Activated T-helper 17 cell treated with anti-CD3 and anti-CD28 coated beads, Interleukin-2, amount 50 U/mL, for 72 hours (primary cell): ENCODE data around the gene OLFM2. TPM values are rescaled to one million over a fixed set of nuclear protein-coding genes. Genes with fewer than 3 reads are reported as not detected.
A peak's percentile ranks its signal among the peaks of the same experiment; 100 is the strongest.

ENCODE experiments used
- ATAC-seq: fragments of 150-1000 bp; cut with Tn5 transposase; replicated peaks from 2 replicates; pipeline ENCODE4 v1.10.0; 2021; ENCODE audit warnings: mild to moderate bottlenecking, moderate library complexity
- H3K27ac Mint-ChIP-seq: one replicate; pipeline ENCODE4 v1.8.0; 2022; ENCODE audit warnings: mixed read lengths
- H3K27me3 Mint-ChIP-seq: one replicate; pipeline ENCODE4 v1.8.0; 2022; ENCODE audit warnings: mixed read lengths
- H3K36me3 Mint-ChIP-seq: one replicate; pipeline ENCODE4 v1.8.0; 2022; ENCODE audit warnings: low read depth, mild to moderate bottlenecking, mixed read lengths
- H3K4me1 Mint-ChIP-seq: one replicate; pipeline ENCODE4 v1.8.0; 2022; ENCODE audit warnings: mixed read lengths
- H3K4me3 Mint-ChIP-seq: one replicate; pipeline ENCODE4 v1.8.0; 2022; ENCODE audit warnings: mild to moderate bottlenecking, mixed read lengths
- H3K9me3 Mint-ChIP-seq: one replicate; pipeline ENCODE4 v1.8.0; 2022; ENCODE audit warnings: mixed read lengths
- total RNA-seq, 2 donors: library from RNA; stranded (reverse); gene quantifications; one replicate each; pipeline ENCODE4 v1.2.3, GENCODE V29; 2022

OLFM2 gene
- total RNA-seq = 1 to 10 TPM; 1.6 to 7.4 TPM

DNA sequence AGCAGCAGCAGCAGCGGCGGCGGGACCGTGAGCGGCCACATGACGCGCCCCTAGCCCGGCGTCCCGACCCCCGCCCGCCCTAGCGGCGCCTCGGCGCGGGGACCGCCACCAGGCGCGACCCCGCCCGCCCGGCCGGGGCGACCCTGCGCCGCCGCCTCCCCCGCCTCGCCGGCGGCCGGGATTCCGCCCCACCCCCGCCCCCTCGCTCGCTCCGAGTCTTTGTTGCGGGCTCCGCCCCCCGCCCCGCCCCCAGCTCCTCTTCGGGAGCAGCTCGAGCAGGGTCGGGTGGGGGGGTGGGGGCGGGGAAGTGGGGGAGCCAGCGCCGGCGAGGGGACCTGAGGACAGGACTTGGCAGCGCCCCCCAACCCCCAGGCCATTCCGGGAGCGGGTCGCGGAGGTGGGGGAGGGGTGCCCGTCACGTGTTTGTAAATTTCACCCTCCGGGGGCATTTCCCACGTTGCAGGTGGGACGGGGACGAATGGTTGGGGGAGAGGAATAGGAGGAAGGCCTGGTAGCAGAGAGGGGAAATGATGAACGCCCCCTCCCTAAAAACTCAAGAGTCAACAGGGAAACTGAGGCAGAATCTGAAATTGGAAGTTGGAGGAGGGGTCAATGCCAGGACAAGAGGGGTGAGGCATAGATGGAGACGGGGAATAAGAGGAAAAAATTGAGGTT lies at the start of gene OLFM2:
OLFM2 (minus strand) TSS at position 190 of the 675 bp plus-strand sequence; CDS start at position 41, 149 bp downstream.
- Mint-ChIP-seq H3K27ac (no peak within 1 kb of the TSS), H3K4me3 (peak within 1 kb of the TSS; percentile 70), H3K27me3 (peaks cover 36% of the 10 kb centered on the region), H3K36me3 (no peaks in the 10 kb centered on the region), H3K9me3 (no peaks in the 10 kb centered on the region), H3K4me1 (peaks cover 20% of the 10 kb centered on the region)
- ATAC-seq = no peak

DNA sequence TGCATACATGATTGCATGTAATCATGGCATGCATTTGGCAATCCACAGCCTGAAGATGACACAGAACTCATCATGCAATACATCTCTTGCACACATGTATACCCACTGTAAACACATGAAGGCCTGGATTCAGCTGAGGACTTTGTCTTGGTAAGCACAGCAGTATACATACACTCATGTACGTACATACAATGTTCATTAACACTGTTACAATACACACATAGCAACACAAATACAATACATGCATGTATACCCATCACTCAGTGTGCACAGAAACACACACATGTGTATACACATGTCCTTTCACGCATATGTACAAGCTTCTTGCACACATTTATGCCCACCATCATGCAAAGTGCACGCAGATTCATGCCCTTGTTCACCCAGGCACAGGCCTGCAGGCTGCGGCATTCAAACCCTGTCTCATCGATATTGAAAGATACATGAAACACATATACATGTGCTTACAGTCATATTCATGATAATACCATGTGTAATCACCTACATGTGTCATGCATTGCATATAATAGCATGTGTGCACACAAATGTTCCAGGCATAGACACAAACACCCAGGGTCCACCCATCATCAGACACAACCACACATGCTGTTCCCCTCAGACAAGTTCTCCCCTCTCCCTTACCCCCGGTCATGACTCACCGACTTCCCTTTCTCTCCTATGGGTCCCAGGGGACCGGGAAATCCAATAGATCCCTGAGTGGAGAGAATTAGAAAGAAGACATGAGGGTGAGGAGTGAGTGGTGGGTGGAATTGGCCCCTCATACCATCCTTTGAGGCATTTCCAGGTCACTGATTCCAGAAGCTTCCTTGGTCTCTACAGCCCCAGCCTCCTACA lies 45.3 kb upstream of the OLFM2 start:
- no peak for ATAC-seq
- Mint-ChIP-seq H3K9me3 (no peaks in the 10 kb centered on the region), H3K4me3 (no peak overlapping the region), H3K27ac (no peak overlapping the region), H3K36me3 (peaks cover 80% of the 10 kb centered on the region), H3K27me3 (no peaks in the 10 kb centered on the region), H3K4me1 (peaks cover 4% of the 10 kb centered on the region)

DNA sequence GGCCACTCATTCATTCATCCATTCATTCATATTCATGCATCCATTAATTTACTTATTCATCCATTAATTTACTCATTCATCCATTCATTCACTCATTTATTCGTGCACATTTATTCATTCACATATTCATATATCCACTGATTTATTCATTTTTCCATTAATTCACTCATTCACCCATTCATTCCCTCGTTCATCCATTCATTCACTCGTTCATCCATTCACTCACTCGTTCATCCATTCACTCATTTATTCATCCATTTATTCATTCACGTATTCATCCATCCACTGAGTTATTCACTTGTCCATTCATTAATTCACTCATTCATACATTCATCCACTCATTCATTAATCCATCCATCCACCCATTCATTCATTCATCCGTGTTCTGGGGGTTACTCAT lies 35.8 kb upstream of the OLFM2 start:
- Mint-ChIP-seq H3K36me3 (peaks cover 39% of the 10 kb centered on the region), H3K4me3 (no peak overlapping the region), H3K27ac (no peak overlapping the region), H3K9me3 (no peaks in the 10 kb centered on the region), H3K4me1 (peaks cover 9% of the 10 kb centered on the region), H3K27me3 (peaks cover 4% of the 10 kb centered on the region)
- ATAC-seq = no peak

DNA sequence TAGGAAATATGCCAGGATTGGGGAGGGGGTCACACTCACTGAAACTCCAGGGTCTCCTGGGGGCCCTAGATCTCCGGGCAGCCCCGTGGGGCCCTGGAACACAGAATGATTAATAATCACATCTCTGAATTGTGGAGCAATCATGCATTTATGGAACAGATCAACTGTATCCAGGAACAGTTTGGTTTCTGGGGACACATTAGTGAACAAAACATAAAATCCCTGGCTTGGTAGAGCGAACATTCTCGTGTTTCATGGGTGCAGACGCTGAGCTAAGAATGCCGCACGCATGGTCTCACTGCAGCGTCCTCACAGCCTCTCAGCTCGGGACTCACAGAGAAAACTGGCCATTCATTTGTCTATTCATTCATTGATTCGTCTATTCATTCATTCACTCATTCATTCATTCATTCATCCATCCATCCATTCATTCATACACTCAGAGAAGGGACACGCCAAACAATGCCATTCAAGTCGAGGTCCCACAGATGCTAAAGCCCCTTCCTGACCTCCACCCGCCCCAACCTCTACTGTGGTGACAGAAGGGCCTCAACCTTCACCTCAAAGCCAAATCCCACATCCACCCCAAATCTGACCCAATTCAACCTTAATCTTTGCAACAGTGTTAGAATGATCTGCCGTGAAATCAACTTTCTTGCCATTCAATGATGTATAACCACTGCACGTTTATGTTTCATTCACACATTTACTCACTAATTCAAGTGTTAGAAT lies 35.0 kb upstream of the OLFM2 start:
- no peak overlapping the region for H3K27ac Mint-ChIP-seq
- no peak for ATAC-seq
- no peaks in the 10 kb centered on the region for H3K9me3 Mint-ChIP-seq
- H3K4me3 Mint-ChIP-seq = no peak overlapping the region
- H3K36me3 Mint-ChIP-seq = peaks cover 44% of the 10 kb centered on the region
- H3K4me1 Mint-ChIP-seq = peaks cover 9% of the 10 kb centered on the region
- peaks cover 7% of the 10 kb centered on the region for H3K27me3 Mint-ChIP-seq

DNA sequence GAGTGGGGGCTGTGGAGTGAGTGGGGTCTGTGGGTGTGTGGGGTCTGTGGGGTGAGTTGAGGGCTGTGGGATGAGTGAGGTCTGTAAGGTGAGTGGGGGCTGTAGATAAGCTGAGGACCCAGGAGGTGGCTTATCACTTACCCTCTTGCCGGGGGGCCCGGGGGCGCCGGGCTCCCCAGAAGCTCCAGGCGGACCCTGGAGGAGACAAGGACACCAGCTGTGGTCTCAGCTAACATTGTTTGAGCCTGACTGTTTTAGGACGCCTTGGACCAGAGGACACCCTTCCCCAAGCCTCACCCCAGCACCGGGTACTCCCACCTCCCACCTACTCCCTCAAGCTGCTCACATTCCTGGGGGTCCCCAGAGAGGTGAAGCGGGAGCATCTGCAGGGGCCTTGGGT lies 34.2 kb upstream of the OLFM2 start:
- Mint-ChIP-seq H3K4me3 (no peak overlapping the region), H3K36me3 (peaks cover 50% of the 10 kb centered on the region), H3K27me3 (peaks cover 7% of the 10 kb centered on the region), H3K9me3 (no peaks in the 10 kb centered on the region), H3K4me1 (peaks cover 9% of the 10 kb centered on the region), H3K27ac (no peak overlapping the region)
- no peak for ATAC-seq

DNA sequence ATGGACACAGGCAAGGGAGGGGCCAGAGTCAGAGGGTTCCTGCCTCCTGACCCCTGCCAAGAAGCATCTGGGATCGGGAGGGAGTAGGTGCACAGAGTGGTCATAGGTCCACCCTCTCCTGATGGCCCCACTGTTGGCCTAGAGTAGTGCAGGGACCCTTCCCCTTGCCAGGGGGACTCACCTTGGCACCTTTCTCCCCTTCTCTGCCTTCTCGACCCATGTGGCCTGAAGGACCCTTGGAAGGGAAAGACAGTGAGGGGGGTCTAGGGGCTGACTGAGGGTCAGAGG lies 33.3 kb upstream of the OLFM2 start:
- peaks cover 7% of the 10 kb centered on the region for H3K27me3 Mint-ChIP-seq

DNA sequence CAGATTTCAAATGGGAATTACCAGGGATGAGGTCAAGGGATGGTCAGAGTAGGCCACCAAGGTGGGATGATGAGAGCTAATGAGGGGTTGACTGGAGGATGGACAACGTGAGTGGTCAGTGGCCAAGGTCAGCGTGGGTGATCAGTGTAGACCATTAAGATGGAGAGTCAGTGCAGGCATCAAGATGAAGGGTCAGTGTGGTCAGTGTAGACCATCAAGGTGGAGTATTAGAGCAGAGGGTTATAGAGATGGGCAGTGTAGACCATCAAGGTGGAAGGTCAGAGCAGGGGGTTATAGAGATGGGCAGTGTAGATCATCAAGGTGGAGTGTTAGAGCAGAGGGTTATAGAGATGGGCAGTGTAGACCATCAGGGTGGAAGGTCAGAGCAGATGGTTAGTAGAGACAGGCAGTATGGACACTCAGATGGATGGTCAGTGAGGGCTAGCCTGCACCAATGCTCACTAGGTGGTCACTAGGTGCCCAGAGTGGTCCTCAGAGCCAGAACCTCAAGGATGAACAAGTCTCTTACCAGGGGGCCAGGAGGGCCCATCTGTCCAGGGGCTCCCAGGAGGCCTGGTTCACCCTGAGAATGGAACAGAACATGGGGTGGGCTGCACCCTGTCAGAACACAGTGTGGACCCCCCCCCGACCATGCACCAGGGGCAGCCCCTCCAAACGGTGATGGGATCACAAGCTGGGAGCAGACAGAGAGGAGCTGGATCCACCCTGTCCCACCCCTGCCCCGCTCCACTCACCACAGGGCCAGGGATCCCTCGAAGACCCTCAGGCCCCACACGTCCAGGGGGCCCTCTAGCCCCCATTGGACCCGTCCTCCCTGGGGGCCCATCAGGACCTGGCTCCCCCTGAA lies 32.7 kb upstream of the OLFM2 start:
- no peak overlapping the region for H3K4me3 Mint-ChIP-seq
- H3K27me3 Mint-ChIP-seq = peaks cover 7% of the 10 kb centered on the region
- no peaks in the 10 kb centered on the region for H3K9me3 Mint-ChIP-seq
- no peak overlapping the region for H3K27ac Mint-ChIP-seq
- H3K36me3 Mint-ChIP-seq = peaks cover 53% of the 10 kb centered on the region
- peaks cover 9% of the 10 kb centered on the region for H3K4me1 Mint-ChIP-seq
- no peak for ATAC-seq

More for the DNA sequence above, 33.3 kb upstream of the OLFM2 start:
- peaks cover 53% of the 10 kb centered on the region for H3K36me3 Mint-ChIP-seq
- H3K4me3 Mint-ChIP-seq = no peak overlapping the region
- H3K27ac Mint-ChIP-seq = no peak overlapping the region
- no peaks in the 10 kb centered on the region for H3K9me3 Mint-ChIP-seq
- H3K4me1 Mint-ChIP-seq = peaks cover 9% of the 10 kb centered on the region
- no peak for ATAC-seq

DNA sequence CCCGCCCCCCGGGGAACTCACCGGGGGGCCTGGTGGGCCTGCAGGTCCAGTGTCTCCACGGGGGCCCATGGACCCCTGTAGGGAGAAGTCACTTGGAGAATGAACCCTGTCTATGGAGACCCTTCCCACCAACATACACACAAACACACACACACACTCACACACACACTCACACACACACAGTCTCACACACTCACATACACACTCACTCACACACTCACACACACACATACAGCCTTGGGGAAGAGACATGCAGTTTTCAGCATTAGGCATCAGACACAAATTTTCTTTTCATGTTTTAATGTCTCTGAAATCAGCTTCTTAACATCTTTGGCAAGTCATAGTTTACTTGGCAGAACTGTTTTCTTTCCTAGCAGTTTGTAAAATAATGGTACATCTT lies 31.0 kb upstream of the OLFM2 start:
- no peak overlapping the region for H3K27ac Mint-ChIP-seq
- H3K9me3 Mint-ChIP-seq = no peaks in the 10 kb centered on the region
- peaks cover 9% of the 10 kb centered on the region for H3K4me1 Mint-ChIP-seq
- ATAC-seq = no peak
- H3K27me3 Mint-ChIP-seq = peaks cover 7% of the 10 kb centered on the region
- peaks cover 58% of the 10 kb centered on the region for H3K36me3 Mint-ChIP-seq
- H3K4me3 Mint-ChIP-seq = no peak overlapping the region

DNA sequence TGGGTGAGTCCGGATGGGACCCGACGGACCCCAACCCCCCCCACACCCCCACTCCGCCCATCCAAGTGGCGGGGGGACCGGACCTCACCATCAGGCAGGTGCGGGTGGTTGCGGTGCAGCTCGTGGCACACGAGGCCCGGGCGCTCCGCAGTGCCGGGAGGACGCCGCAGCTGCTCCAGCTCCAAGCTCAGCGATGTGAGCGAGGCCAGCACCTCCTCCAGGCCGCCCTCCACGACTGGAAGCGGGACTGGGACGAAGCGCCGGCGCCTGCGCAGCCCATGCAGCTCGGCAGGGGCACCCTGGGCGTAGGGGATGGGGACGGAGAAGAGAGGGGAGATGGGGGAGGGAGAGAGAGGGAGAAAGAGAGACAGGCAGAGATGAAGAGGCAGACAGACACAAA lies 30.1 kb upstream of the OLFM2 start:
- H3K27me3 Mint-ChIP-seq = peaks cover 7% of the 10 kb centered on the region
- no peaks in the 10 kb centered on the region for H3K9me3 Mint-ChIP-seq
- no peak overlapping the region for H3K27ac Mint-ChIP-seq
- peaks cover 53% of the 10 kb centered on the region for H3K36me3 Mint-ChIP-seq
- no peak overlapping the region for H3K4me3 Mint-ChIP-seq
- H3K4me1 Mint-ChIP-seq = peaks cover 2% of the 10 kb centered on the region
- ATAC-seq = no peak

DNA sequence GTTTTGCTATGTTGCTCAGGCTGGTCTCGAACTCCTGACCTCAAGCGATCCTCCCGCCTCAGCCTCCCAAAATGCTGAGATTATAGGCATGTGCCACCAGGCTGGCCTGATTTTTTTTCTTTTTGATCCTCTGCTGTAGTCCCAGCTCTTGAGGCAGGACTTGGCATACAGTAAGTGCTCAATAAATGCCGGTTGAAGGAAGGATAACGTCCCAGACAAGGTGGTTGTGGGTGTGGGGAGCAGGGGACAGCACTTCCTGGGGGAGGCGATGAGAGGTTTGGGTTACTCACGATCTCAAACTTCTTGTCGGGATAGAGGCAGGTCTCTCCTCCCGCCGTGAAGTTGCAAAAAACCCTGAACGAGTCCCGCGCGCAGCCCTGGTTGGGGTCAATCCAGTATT lies 29.7 kb upstream of the OLFM2 start:
- Mint-ChIP-seq H3K4me3 (no peak overlapping the region), H3K9me3 (no peaks in the 10 kb centered on the region)
- no peak for ATAC-seq

DNA sequence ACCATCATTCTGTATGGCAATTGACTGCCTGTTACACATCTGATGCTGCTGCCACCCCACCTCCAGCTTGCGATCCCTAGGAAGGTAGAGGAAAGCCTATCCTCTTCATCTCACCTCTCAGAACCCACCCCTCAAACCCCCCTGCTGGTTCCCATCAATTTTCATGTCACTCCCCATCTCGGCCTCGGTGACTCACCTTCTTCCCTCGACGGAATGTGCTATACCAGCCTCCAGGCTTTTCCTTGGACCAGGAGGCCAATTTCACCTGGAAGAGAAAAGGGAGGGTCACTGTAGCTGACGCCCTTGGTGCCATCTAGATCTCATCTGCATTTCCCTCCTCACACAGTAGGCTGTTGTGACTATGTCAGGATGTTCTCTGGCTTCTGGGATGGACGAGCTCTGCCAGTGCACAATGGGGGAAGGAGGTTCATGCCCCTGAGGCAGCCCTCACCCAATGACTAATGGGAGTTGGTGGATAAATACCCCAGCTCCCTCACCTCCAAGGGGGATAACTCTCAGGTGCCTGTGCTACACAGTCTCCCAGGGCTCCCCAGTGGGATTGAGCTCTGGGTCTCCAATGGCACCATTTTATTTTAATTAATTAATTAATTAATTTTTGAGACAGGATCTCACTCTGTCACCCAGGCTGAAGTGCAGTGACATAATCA lies 26.4 kb upstream of the OLFM2 start:
- ATAC-seq = no peak
- H3K27ac Mint-ChIP-seq = no peak overlapping the region
- no peak overlapping the region for H3K4me3 Mint-ChIP-seq
- H3K27me3 Mint-ChIP-seq = peaks cover 3% of the 10 kb centered on the region
- H3K36me3 Mint-ChIP-seq = peaks cover 40% of the 10 kb centered on the region
- H3K9me3 Mint-ChIP-seq = no peaks in the 10 kb centered on the region
- no peaks in the 10 kb centered on the region for H3K4me1 Mint-ChIP-seq

More for the DNA sequence above, 29.7 kb upstream of the OLFM2 start:
- Mint-ChIP-seq H3K27me3 (peaks cover 7% of the 10 kb centered on the region), H3K4me1 (no peaks in the 10 kb centered on the region), H3K27ac (no peak overlapping the region), H3K36me3 (peaks cover 51% of the 10 kb centered on the region)

DNA sequence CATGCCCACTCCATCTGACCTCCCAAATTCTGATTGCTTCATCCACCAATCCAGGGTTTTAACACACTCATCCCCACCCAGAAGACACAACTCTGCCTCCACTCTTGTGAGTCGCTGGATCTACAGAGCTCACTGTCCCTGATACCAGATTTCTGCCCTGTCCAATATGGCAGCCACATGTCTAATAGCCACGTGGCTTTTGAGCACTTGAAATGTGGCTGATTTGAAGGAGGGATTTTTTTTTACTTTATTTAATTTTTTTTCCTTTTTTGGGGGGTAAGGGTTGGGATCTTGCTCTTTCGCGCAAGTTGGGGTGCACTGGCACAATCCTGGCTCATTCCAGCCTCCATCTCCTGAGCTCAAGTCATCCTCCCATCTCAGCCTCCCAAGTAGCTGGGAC lies 24.8 kb upstream of the OLFM2 start:
- H3K4me3 Mint-ChIP-seq = no peak overlapping the region
- H3K36me3 Mint-ChIP-seq = peaks cover 35% of the 10 kb centered on the region

DNA sequence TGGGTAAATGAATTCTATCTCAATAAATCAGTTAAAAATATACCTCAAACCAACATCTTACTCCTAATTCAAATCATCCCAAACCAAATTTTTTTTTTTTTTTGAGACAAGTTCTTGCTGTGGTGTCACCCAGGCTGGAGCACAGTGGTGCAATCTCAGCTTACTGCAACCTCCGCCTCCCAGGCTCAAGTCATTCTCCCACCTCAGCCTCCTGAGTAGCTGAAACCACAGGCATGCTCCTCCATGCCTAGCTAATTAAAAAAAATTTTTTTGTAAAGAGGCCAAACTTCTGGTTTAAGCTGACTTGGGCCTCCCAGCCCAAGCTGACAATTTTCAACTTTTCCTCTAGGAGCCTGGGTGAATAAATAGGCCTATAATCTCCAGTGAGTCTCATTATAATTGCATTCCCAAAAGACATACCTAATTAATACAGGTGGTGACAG lies 22.1 kb upstream of the OLFM2 start:
- Mint-ChIP-seq H3K27ac (no peak overlapping the region), H3K9me3 (no peaks in the 10 kb centered on the region), H3K36me3 (peaks cover 20% of the 10 kb centered on the region), H3K4me3 (no peak overlapping the region), H3K27me3 (no peaks in the 10 kb centered on the region), H3K4me1 (no peaks in the 10 kb centered on the region)
- no peak for ATAC-seq

More for the DNA sequence above, 24.8 kb upstream of the OLFM2 start:
- no peak for ATAC-seq
- no peaks in the 10 kb centered on the region for H3K4me1 Mint-ChIP-seq
- no peaks in the 10 kb centered on the region for H3K27me3 Mint-ChIP-seq
- no peaks in the 10 kb centered on the region for H3K9me3 Mint-ChIP-seq
- H3K27ac Mint-ChIP-seq = no peak overlapping the region
